Stimulated activated CD8-positive, alpha-beta memory T cell treated with anti-CD3 and anti-CD28 coated beads, Interleukin-4, amount 100 ng/mL, for 1 hour (primary cell): ENCODE measurements around the gene RBM45.
"Not testable (repeated sequence)": the region's sequence is repeated elsewhere in the genome, so short reads cannot be mapped to it uniquely, and the experiment has no call there.

Experiments used
- DNase-seq, 2 donors: peaks; one replicate each; pipeline ENCODE4 v3.0.0-alpha.2; 2020; ENCODE audit warnings: low read depth in 2 of 2, low spot score in 1 of 2

The RBM45 gene

DNA sequence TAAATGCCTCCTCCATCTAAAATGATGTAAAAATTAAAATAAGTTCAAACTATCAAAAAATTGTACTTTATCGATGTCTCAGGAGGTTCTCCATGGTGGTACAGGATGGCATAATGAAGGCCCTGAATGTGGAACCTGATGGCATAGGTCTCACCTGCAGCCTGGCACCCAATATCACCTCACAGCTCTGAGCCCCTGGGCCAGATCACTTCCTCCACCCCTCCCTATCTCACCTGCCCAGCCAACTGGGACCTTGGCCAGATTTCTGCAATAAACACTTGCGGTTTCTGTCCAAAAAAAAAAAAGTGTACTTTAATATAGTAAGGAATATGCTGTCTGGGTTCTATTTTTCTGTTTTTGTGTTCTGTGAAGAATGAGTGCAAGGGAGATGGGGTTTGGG lies 6.7 kb upstream of the RBM45 start:
- no peak for DNase-seq

DNA sequence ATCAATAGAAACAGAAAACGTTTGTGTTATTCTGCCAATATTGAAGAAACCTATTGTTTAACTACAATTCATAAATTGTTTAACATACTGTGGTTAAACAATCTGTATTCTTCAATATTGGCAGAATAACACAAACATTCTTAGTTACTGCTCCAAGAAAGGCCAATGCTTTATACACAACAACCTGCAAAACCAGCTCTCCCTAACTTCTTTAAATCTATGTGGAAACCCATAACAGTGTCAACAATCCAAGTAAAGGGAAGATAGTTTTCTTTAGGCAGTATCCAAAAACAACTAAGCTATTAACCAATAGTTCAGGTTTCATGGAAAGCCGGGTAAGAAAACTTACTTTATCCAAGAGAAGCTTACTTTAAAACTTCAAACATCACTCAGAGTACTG lies 6.2 kb upstream of the RBM45 start:
- DNase-seq, result no peak

DNA sequence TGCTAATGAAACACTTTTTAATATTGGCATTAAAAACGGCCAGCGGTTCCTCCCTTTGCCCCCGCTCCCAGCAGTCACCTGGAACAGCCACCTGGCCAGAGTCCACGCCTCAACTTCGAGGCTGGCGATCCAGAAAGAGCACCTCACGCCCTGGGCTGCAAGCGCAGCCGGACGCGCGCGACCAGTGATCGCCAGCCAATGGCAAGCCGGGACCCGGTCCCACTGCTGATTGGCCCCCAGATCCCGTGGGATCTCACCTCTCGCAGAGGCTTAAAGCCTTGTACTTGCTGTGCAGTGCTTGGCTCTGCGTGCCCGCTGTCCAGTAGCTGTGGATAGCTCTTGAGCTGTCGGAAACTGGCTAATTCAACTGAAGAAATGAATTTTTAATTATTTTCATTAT lies 4.1 kb upstream of the RBM45 start:
- DNase-seq, result no peak

- no peak for DNase-seq
Observed at GRCh38 chr2:178109813-178110212, 2.4 kb upstream of the RBM45 start.

- DNase-seq, result no peak
Observed at GRCh38 chr2:178110681-178111080, 1.6 kb upstream of the RBM45 start.

GRCh38 chr2:178111743-178112142 lies 494 bp upstream of the RBM45 start:
- DNase-seq, result no peak

- DNase-seq, result no peak
Observed at GRCh38 chr2:178114462-178114861, 2.2 kb downstream of the RBM45 start.

- no peak for DNase-seq
Observed at GRCh38 chr2:178115271-178115670, 3.0 kb downstream of the RBM45 start.

DNA sequence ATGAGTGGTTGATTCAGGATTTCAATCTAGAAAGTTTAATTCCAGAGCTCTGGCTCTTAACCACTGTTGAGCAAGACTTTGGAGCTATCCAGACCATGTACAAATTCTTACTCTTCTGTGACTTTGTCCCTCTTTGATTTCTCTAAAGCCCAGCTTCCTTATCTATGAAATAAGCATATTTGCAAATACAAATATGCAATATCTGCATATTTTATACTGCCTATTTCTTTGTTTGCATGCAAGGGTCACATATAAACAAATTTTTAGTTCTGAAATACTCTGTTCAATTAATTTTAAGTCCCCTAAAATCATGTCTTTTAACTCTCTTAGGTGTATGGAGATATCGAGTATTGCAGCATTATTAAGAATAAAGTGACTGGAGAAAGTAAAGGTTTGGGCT lies 5.5 kb downstream of the RBM45 start:
- DNase-seq, result no peak

DNA sequence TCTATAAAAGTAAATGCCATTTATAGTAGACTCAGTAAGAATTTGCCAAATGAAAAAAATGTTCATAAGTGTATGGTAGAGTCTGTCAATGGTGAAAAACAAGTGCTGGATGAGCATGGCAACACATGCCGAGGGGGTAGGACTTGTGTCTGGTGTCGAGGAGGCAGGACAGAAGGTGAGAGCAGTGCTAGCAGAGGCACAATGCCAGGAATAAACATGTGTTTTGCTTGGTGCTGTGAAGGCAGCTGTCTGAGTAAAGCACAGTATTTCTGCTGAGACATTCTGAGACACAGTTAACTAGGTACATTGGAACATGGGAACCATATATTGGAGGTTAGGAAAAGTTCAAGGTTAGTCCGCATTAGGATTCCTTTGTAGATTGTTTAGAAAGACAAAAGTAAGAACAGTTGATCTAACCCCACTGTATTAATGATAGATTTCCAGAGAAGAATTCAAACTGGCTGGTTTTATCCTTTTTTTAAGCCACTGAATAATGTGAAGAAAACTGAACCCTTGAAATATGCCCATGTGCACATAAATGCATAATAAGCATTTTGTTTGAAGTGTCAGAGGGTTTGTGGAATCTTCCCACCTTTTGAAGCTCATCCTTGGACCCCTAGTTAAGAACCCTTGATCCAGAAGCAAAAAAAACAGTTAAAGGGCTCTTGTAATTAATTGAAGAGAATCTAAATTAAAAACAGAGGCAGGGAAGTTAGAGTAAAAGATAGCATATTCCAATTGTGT lies 7.1 kb downstream of the RBM45 start:
- no peak for DNase-seq

GRCh38 chr2:178123163-178123562 lies 10.9 kb downstream of the RBM45 start:
- no peak for DNase-seq

DNA sequence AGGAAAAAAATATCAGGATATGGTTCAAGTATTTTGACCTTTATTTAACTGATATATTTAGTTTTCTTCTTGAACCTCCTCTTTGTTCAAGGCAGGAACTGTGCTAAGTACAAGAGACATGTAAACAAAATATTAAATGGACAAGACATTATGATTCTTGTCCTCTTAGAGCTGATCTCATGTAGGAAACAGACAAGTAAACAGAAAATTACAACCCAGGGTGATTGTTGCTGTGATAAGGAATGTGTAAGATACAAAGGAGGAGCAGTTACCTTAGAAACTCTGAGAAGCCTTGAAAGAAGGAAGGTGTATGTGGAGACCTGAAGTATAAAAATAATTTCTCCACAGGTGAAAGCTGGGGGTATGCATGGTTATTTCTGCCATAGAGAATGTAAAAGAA lies 12.9 kb downstream of the RBM45 start:
- DNase-seq, result no peak

DNA sequence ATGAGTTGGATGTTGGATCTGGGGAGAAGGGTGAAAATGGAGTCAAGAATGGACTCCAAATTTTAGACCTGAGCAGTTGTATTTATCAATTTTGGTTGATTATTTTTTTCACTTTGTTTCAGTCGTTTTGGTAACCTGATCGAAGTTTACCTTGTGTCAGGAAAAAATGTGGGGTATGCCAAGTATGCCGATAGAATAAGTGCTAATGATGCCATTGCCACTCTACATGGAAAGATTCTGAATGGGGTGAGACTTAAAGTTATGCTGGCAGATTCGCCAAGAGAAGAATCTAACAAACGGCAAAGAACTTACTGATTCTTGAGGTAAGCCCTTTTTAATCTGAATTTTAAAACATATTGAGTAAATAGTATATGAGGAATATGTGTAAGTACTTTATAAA lies 13.6 kb downstream of the RBM45 start:
- DNase-seq, result no peak

DNA sequence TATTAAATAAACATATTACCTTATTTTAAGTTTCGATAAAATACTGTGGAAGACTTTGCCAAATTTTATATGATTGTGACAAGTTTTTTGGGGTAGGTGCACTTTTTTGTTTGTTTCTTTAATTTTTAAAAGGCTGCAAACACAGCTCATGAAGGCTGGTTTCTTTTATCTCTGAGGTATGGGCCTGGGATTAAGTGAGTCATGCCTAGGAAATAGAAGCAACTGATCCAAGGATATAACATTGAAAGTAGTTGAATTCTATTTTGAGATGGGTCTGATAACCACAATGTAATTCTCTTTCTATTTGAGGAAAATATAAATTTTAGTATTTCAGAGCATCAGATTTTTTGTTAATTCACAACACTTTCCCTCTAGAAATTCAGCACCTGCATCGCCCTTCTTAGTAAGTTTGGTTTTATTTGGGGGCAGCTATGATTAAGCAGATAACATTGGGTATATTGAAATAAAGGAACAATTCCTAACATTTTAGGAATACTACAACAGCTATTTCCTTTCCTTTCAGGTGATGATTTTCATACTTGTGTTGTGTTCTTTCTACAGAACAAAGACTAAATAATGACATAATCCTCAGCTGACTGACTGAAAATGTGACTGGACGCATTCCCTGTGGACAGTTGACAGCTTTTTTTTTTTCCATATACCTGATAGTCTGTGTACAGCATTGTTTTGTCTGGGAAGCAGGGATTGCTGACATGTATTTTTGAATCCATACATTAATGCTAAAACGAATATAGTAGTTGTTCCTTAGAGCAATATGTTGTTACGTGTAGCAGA lies 16.8 kb downstream of the RBM45 start:
- no peak for DNase-seq

GRCh38 chr2:178136321-178137025 lies 24.2 kb downstream of the RBM45 start:
- DNase-seq, result no peak

DNA sequence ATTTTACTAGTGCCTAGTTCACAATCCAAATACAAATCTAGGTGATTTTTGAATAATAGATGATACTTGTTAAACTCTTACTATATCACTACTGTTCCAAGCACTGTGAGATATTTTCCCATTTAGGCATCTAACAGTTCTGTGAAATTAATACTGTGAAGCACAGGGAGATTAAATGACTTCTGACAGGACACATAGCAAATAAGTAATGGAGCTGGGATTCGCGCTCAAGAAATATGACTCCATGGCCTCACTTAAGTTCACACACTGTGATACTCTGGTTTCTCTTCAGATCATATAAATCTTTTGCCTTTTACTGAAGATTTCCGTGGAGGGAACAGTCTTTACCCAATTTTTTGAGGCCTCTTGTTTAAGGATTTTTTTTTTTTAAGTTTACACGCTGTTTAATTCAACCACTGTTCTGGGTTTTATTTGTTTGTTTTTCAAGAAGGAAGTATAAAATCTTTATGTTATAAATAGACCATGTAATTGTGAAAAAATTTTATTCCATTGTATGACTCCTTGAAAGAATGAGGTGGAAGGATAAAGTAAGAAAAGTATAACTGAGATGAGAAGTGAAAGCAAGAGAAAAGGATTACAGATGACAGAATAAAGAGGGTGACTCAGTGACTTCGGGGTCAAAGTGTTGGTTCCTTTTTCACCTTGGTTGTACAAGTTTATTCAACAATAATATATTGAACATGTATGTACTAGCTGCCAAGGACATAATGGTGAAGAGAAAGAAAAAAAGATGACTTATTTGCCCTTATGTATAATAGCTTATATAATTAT lies 30.2 kb downstream of the RBM45 start:
- no peak for DNase-seq

DNA sequence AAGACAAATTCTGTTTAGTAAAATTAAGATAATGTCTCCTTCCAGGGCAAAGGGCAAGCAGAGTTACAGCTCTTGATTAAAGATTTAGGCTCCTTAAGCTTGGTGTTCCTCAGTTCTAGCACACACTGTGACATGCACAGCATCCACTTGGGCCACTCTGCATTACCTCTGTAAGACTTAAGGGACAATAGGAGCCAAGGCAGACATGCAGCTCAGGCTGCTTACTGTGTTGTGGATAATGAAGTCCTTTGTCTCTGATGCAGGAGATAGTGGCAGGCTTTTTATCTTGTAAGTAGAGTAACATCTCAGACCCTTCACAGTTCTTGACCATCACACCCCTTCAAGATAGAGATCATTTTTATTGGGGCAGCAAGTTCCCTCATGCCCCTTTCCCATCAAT lies 31.2 kb downstream of the RBM45 start:
- no peak for DNase-seq

GRCh38 chr2:178152033-178152432 lies 39.8 kb downstream of the RBM45 start:
- DNase-seq, result no peak

DNA sequence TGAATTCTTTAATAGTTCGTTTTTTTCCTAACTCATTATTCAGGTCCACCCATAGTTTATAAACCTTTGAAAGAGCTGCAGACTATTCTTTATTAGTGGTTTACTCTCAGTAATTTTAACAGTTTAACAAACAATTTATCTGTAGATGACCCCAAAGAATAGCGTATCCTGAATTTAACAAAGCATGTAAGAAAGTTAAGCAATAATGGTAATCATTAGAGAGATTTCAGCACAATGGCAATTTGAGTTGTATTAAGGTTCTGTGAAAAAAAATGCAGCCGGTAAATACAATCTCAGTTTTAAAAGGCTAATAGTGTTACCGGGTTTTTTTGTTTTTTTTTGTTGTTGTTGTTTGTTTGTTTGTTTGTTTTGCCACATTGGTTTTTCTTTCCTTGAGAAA lies 40.3 kb downstream of the RBM45 start:
- no peak for DNase-seq

GRCh38 chr2:178152977-178153376 lies 40.7 kb downstream of the RBM45 start:
- no peak for DNase-seq

DNA sequence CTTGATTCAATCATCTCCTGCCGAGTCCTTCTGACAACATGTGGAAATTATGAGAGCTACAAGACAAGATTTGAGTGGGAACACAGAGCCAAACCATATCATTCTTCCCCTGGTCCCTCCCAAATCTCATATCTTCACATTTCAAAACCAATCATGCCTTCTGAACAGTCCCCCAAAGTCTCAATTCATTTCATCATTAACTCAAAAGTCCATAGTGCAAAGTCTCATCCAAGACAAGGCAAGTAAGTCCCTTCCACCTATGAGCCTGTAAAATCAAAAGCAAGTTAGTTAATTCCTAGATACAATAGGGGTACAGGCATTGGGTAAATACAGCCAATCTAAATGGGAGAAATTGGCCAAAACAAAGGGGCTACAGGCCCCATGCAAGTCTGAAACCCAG lies 41.6 kb downstream of the RBM45 start:
- not testable (repeated sequence) for DNase-seq
